HG03439 (cell line): Measurements from ENCODE around the gene GALNTL6.
"Not testable (repeated sequence)": the region's sequence is repeated elsewhere in the genome, so short reads cannot be mapped to it uniquely, and the experiment has no call there.

Source experiments
- ATAC-seq: cut with Tn5 transposase; IDR thresholded peaks from one replicate; pipeline ENCODE4 v1.9.1; 2021; ENCODE audit warnings: mild to moderate bottlenecking, moderate library complexity; ENCODE audit not compliant: unreplicated experiment

GALNTL6 gene

DNA sequence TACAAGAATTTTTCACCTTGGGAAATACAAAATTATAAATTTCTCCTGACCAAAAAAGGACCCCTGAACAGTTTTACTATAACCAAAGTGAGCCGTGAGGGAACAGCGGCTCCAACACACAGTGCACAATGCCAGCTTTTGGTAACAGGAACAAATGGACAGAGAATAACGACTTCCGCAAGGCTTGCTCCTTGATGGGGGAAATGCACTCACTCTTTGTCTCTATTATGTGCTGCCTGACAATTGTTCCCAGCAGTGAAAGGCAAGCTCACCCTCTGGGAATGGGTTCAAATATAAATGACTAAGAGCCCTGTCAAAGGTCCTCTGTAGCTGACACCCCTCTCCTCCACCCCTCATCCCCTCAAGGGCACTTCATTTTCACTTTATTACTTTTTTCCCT, 1029.6 kb downstream of the GALNTL6 start:
- no peak for ATAC-seq

DNA sequence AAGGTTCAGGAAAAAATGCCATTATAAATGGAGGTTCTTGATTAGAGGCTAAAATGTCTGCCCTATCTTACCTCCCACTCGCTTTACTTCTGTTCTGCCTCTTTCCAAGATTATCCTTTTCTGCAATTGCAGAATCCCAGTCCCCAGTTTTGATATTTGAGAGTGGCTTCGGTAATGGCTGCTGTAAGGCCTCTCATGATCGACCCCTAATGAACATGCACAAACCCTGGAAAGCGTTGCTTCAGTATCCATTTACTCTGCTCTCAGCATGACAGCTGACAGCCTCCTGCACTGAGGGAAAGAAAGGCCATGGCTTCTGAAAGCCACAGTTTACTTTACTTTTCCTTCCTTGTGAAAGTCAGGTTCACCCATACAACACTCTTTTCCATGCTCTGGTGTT, 1030.0 kb downstream of the GALNTL6 start:
- no peak for ATAC-seq

DNA sequence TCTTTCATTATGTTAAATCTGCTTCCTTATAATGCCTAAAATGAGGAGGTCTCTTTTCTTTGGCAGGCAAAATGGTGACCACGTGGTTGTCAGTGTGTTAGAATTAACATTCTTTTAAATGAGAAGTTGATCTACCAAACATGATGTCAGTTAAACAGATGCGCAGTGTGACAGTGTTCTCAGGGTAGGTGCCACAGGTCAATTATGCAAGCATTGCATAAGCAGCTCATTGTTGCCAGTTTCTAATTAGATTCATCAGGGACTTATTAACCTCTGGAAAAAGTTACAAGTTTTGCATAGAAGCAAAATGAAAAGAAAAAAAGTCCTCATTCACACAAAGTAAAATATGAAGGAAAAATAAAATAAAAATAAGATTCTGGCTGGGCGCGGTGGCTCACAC, 1031.4 kb downstream of the GALNTL6 start:
- ATAC-seq = no peak

DNA sequence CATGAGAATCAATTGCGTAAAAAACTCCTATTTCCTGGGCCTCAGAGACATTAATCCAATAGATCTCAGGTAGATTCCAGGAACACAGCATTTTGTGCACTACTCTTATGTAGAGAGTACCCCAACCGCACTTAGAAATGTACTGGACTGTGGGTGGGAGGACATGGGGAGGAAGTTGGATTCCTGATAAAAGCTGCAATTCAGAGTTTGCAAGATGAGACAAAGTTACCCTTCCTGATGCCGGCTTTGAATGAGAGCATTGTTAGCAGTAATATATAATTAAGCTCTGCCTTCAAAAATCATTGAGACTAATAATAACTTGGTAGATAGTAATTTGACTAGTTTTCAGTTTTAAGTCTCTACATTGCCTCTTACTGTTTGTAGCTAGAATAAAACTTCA, 1032.1 kb downstream of the GALNTL6 start:
- no peak for ATAC-seq

DNA sequence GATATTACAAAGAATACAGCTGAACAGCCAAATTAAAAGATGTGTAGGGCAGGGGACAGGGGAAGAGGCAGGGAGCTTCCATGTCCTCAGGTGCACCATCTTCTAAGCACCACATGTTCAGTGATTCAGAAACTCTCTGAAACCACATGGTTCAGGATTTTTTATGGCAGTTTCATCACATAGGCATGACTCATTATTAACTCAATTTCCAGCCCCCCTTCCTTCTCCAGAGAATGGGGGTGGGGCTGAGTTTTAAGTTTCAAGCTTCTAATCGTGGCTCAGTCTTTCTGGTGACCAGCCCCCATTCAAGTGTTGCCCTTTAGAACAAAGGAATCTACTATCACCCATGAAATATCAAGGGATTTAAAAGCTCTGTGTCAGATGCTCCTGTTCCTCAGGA, 1037.6 kb downstream of the GALNTL6 start:
- ATAC-seq = no peak

DNA sequence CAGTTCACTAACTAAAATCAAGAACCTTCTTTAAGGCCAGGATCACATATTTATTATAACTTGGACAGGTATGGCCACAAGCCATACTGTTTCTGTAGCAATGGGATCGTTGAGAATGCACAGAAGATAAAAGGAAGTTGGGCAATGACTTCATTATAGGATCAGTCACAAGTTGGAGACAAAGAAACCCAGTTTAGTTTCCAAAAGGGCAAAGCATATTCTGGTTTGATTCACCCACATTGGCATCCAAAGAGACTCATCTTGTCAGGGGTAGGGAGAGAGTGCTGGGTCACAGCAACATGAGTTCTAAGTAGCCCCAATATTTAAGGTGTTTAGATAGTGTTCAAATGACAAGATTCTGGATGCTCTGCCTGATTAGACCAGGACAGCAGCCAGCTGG, 1038.3 kb downstream of the GALNTL6 start:
- no peak for ATAC-seq

DNA sequence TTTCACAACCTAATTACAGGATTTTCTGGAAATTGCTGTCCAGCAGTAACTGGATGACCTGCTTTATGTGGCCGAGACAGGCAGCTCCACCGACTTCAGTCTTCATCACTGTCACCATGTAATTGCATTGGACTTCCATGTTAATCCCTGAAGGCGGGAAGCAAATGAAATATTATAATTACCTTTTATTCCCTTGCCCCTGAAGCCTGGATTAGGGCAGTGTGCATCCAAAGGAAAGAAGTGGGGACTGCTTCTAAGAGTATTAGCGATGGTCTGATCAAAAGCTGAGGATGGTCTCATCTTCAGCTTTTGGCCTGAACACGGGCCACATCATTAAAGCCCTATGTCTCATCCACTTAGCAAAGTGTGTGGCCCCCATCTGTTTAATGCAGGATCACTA, 1043.8 kb downstream of the GALNTL6 start:
- no peak for ATAC-seq

DNA sequence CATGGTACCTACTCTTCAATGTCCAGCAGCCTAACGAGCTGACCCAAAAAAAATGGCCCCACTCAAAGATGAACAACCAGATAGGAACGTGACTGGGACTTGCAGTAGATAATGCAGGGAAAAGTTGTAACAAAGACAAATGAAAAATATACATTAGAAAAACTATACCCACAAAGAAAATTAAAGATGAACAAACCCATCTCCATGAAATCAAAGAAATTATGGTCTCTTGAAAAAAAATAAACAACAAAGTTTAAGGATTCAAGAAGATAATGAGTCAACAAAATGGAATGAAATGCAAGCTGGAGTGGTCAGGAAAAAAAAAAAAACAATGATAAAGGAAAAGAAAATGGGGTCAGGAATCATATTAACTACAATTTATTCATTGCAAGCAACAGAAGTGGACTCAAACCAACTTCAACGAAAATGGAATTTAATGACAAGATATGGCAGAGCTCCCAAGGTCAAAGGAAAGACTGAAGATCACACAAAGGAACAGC, 1045.6 kb downstream of the GALNTL6 start:
- no peak for ATAC-seq

DNA sequence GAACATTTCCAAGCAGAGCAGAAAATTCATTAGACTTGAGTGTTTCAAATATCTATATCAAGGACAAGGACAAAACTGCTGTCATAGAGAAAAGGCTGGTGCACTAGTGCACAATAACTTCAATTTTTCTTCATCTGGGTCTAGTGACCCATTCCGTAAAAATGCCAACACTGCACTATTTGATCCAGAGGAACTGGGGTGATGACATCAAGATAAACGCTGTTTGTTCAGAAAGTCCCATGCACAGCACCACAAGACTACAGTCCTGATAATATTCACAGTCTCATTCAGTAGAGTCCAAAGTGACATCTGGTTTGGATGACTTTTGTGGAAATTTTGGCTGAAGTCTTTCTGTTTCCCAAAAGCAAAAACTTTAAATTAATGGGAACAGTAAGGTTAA, 1051.9 kb downstream of the GALNTL6 start:
- ATAC-seq = no peak

DNA sequence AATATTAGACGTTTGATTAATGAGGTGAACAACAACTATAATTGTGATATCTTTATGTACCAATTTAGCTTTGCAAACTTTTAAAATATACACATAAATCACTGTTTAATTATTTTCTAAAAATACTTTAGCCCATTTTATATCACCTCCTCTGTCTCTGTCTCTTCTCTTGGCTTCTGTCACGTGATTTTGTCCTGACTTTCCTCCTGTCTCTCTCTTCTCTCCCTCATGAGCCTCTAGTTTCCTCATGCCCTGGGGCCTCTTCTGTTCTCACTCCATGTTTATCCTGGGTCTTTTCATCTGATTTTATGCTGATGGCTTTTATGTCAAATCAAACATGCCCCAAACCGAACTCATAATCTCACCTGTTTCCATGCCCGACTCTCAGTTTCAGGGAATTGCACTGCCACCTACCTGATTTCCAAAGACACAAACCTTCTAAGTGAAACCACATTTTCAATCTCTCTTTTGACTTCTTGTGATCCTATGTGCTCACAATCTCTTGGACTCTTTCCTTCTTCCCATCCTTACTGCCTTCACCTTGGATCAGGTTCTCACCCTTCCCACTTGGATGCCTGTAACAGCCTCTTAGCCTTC, 1052.4 kb downstream of the GALNTL6 start:
- ATAC-seq = no peak

DNA sequence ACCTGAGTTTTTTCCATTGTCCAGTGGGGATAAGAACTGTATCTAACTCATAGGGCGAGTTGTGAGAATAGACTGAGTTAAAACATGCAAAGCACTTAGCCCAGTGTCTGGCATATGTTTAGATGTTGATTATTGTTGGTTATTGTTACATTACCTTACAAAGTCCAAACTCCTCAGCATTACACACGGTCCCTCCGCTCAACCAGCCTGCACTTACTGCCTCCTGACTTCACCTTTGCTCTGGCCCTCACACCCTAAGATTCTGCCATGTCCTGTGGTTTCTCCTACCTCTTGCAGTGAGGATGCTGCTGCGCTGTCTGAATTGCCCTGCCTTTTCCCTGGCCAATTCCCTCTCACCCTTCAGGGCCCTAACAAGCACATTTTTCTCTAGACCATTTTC, 1053.2 kb downstream of the GALNTL6 start:
- no peak for ATAC-seq

DNA sequence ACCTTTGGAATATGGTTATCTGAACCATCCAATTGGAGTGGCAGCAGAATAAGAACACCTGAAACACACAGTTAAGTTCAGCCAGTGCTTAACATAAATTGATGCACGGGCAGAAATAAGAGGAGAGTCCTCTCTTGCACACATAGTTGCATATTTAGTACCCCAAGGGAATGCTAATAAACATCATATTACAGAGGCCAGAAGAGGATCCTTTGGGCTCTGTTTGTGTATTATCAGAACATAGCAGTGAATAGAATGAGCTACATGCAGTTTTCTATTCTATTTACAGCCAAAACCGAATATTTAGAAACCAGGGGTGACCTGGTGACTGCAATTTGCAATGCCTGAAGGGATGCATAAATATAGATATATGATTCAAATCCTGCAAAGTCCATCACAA, 1054.6 kb downstream of the GALNTL6 start:
- ATAC-seq = no peak

DNA sequence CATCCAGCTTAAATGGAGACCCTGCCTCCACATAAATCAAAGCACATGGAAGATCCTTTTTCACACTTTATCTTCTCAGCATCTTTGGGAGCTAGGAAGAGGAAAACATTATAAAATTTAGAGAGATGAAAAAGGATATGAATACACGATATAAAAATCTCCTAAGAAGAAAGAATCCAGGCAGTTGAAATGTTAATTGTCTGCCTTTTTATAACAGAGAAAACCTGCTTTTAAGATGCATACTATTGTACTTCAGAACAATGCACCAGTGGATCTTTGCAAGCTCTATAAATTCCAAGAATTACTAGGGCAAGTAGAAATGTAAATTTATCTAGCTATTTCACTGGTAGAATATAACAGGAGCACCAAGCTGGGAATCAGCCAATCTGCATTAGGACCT, 1055.1 kb downstream of the GALNTL6 start:
- no peak for ATAC-seq

DNA sequence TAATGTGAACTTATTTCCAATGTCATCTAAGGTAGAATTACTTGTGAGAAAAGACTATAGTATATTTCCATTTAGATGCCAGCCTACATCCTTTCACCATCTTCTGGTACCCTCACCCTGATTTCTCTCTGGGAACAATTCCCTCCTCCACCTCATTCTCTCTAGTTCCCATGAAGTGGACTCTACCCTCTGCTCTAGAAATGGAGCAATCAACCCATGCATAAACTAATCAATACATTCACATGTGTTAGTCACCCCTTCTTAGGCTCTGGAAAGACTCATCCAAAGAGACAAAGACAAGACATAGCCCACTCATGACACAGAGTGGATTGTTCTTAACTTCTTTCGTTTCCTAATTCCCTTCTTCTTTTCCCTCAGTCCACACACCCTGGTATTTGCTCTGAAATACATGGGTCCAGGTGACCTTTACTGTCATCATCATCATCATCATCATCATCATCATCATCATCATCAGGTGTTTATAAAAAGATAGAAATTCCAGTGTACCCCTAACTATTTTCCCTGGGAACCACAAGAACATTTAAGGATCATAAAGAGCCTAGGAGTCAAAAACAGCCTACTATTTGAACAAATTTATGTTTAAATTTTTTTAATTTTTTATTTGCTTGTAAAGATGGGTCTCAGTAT, 1056.5 kb downstream of the GALNTL6 start:
- no peak for ATAC-seq

DNA sequence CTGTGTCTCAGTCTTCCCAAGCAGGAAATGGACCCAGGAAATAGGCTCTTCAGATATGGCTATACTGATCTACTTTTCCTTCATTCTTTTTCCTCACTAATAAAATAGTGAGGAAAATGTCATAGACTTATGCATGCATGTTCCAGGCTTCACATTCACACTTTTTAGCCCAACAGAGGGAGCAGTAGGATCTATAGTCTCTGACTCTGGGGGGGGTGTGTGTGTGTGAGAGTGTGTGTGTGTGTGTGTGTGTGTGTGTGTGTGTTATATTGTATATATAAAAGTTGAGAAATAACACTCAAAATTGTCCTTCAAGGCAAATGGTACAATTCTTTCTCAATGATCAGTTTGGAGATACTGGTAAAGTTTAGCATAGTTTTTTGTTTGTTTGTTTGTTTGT, 1058.2 kb downstream of the GALNTL6 start:
- no peak for ATAC-seq

DNA sequence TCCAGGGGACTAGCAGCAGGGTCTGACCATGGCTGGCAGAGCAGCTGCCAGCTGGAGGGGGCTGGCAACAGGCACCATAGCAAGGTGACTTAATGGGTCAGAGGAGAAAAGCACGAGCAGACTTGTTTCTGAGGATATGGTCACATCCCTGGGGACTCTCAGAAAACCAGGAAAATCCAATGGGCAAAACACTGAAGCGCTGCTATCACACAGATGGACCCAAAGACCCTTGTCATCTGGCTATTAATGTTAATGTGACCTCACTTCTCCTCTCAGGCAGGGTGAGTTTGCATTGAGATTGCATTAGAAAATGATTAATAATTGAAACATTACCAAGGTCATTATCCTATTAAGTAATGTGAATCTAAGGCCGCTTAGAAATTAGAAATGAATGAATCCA, 1061.7 kb downstream of the GALNTL6 start:
- no peak for ATAC-seq

DNA sequence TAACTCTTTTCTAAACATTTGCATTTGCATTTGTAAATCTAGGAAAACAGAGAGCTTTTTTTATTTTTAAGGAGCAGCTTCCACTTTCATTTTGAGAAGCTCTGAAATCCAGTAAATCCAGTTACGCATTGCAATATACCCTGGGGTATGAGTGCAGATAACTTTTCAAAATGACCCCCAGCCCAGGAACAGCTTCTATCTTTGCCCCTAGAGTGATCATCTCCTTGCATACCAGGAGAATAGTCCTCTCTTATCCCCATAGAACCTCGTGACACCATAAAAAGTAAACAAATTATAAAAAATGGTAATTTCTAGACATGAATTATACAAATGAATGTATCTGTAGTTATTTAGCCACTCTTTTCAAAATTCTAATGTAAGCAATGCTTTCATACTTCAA, 1063.2 kb downstream of the GALNTL6 start:
- no peak for ATAC-seq

DNA sequence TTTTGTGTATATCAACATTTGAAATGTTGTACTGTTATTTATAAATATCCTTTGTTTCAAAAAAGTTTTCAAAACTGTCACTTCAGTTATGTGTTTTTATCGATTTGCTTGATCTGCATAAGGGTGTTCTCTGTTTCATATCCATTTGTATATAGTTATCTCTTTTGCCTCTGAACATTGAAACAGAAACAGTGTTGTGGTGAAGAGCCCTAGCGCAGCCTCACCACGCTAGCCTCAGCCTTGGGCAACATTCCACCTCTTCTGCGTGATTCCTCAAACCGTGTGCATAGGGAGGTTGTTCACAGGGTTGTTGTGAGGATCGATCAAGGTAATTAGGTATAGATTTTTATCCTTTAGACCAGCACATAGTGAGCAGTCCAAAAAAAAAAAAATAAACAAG, 1068.4 kb downstream of the GALNTL6 start:
- no peak for ATAC-seq

DNA sequence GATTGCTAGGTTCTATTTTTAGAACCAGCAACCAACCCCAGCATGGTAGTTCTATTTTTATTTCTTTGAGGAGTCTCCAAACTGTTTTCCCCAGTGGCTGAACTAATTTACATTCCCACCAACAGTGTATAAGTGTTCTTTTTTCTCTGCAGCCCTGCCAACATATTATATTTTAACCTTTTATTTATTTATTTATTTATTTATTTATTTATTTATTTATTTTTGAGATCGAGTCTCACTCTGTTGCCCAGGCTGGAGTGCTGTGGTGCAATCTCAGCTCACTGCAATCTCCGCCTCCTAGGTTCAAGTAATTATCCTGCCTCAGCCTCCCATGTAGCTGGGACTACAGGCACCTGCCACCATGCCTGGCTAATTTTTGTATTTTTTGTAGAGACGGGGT, 1074.2 kb downstream of the GALNTL6 start:
- not testable (repeated sequence) for ATAC-seq

DNA sequence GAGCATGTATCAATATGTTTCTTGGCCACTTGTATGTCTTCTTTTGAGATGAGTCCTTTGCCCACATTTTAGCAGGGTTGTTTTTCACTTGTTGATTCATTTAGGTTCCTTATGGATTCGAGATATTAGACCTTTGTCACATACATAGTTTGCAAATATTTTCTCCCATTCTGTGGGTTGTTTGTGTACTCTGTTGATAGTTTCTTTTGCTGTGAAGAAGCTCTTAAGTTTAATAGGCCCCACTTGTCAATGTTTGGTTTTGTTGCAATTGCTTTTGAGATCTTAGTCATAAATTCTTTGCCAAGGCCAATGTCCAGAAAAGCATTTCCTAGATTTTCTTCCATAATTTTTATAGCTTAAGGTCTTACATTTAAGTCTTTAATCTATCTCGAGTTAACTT, 1074.8 kb downstream of the GALNTL6 start:
- no peak for ATAC-seq

DNA sequence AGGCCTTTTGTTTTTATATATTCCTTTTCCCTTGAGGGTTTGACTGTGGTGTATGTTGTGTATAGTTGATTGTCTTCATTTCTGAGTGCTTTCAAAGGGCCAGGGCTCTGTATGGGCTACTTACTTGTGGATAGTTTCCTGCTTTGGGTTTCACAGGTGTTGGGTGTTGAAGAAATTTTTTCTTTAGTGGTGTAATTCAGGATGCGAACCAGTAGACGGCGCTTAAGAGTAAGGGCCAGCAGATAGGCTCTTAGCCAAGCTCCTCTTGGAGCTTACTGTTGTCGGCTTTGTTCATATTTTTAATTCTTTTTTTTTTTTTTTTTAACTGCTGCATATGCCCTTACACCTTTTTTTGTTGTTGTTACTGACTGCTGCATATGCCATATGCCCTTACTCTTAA, 1079.1 kb downstream of the GALNTL6 start:
- ATAC-seq = peak; percentile 53

DNA sequence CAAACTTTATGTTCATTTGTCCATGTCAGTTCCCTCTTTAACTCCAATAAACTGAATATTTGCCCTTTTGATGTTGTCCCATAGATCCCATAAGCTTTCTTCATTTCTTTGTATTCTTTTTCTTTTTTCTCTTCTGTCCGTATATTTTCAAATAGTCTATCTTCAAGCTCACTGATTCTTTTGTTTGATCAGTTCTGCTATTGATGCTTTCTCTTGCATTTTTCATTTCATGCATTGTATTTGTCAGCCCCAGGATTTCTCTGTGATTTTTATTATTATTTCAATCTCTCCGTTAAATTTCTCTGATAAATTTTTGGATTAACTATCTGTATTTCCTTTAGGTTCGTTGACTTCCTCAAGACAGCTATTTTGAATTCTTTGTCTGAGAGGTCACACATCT, 1082.5 kb downstream of the GALNTL6 start:
- ATAC-seq = no peak

DNA sequence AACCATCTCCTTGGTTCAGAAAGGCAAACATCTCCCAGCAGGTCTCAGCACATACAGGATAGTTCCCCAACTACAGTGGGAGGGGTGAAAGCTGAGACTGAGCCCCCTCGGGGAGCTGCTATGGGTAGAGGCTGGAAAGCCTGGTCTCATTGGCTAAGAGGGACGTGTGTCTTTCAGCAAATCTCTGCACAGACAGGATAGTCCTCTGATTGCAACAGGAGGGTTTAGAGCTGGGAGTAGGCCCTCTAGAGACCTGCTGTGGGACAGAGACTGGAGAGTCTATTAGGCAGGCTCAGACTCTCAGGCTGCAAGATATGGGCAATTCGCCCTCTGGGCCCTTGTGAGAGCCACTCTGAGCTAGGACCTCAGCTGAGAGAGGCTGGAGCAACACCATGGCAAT, 1083.8 kb downstream of the GALNTL6 start:
- ATAC-seq = no peak
